GM18870 (cell line): ENCODE results near the gene HDDC3.

Experiments used
- ATAC-seq: cut with Tn5 transposase; IDR thresholded peaks from one replicate; pipeline ENCODE4 v1.9.1; 2021; ENCODE audit warnings: moderate library complexity; ENCODE audit not compliant: unreplicated experiment

HDDC3 gene

DNA sequence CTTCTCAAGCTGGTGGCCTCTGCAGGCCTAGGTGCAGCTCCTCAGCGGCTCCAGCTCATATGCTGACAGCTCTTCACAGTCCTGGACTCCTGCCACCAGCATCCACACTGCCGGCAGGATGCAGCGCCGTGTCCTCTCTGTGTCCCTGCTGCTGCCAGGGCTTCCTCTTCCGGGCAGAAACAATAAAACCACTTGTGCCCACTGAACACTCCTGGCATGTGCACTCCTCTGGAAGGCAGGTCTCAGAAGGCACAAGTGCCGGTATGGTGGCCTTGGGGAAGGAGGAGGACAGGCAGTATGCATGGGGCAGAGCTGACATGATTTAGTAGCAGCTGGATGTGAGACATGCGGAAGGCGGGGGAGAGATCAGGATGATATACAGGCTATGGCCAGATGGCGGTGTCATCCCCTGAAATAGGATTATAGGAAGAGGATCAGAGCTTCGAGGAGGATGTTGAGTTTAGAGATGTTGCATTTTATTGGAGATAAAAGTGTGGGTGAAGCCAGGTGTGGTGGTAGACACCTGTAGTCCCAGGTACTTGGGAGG lies 36.7 kb downstream of the HDDC3 start:
- no peak for ATAC-seq

DNA sequence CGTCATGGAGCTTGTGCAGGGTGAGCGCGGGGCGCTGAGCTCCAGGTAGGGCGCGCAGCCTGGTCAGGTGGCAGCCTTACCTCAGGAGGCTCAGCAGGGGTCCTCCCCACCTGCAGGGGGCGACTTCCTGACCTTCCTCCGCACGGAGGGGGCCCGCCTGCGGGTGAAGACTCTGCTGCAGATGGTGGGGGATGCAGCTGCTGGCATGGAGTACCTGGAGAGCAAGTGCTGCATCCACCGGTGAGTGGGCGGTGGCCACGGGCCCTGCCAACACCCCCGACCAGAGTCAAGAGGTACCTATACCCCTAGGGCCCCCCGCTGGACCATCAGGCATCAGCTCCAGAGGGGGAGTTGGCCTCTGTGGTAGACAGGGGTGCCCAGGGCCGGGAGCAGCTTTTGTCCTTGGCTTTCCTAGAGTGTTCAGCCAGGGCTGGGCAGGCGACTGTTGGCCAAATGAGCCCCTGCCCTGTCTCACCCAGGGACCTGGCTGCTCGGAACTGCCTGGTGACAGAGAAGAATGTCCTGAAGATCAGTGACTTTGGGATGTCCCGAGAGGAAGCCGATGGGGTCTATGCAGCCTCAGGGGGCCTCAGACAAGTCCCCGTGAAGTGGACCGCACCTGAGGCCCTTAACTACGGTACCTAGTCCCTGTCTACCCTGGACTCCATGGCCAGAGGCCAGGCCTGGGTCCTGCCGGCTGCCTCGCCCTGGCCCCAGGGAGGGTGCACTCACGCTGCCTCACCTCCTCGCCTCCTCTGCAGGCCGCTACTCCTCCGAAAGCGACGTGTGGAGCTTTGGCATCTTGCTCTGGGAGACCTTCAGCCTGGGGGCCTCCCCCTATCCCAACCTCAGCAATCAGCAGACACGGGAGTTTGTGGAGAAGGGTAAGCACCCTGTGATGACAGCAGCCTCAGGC lies 38.9 kb downstream of the HDDC3 start:
- no peak for ATAC-seq

DNA sequence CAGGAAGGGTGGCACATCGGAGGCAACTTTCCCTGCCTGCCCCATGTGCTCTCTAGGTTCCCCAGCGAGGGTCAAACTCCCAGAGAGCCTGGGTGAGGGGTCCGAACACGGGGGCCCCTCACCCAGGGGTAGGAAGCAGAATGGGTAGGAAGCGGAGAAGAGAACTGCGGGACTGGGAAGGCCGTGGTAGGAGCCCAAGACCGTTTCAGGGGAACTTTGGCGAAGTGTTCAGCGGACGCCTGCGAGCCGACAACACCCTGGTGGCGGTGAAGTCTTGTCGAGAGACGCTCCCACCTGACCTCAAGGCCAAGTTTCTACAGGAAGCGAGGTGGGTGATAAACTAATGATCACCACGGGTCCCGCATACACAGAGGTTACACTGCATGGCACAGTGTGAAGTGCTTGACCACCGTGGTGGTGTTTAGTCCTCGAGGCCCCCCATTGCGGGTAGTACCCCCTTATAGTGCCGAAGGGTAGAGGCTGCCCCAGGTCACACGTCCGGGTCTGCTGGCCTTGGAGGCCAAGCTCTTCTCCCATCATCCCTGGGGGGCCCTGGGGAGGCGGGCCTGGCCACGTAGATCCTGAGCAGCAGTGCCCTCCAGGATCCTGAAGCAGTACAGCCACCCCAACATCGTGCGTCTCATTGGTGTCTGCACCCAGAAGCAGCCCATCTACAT lies 39.7 kb downstream of the HDDC3 start:
- no peak for ATAC-seq

- ATAC-seq, result no peak
Observed at GRCh38 chr15:90892023-90892422, 40.3 kb downstream of the HDDC3 start.

DNA sequence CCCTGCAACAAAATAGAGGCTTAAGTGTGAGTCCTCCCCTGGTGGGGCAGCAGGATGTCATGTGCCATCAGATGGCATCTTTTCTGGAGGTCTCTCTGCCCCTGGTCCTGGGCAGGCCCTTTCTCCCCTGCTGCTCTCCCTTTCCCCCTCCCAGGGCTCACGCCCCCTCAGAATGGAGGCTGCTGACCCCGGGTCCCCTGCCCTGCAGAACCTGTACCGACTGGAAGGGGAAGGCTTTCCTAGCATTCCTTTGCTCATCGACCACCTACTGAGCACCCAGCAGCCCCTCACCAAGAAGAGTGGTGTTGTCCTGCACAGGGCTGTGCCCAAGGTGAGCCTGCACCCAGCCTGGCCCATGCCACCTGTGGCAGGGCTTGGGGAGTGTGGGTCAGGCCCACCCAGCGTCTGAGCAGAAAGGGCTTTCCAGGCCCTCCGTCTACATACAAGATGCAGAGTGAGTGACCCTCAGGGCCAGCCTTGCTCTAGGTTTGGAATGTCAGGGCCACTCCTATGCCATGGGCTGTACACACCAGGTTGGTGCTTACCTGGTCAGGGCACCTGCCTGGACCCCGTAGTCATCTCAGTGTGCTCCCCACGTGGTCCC lies 40.9 kb downstream of the HDDC3 start:
- no peak for ATAC-seq

DNA sequence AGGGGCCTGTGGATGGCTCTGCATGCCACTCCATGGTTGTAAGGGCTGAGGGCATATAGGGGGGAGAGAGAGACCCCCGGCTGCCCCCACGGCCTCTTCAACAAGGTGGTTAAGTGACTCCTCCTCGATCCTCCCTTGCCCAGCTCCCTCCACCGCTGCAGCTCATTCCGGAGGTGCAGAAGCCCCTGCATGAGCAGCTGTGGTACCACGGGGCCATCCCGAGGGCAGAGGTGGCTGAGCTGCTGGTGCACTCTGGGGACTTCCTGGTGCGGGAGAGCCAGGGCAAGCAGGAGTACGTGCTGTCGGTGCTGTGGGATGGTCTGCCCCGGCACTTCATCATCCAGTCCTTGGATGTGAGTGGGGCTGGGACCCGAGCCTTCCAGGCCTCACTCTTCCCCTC lies 41.5 kb downstream of the HDDC3 start:
- no peak for ATAC-seq

DNA sequence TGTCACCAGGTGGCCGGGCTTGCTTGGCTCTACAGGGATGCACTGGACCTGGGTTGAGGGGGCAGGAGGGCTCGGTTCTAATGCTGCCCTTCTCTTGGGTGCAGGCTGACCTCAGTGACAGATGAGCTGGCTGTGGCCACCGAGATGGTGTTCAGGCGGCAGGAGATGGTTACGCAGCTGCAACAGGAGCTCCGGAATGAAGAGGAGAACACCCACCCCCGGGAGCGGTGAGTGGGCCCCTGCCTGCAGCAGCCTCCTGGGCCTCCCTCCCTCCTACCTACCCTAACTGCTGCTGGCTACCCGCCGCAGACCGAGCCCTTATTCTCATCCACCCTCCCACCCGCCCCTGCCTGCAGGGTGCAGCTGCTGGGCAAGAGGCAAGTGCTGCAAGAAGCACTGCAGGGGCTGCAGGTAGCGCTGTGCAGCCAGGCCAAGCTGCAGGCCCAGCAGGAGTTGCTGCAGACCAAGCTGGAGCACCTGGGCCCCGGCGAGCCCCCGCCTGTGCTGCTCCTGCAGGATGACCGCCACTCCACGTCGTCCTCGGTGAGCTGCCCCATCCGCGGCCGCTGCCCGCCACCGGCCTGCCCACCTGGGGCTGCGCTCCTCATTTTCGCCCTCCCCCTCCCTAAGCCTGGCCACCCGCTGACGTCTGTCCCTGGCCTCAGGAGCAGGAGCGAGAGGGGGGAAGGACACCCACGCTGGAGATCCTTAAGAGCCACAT lies 42.5 kb downstream of the HDDC3 start:
- ATAC-seq, result no peak

DNA sequence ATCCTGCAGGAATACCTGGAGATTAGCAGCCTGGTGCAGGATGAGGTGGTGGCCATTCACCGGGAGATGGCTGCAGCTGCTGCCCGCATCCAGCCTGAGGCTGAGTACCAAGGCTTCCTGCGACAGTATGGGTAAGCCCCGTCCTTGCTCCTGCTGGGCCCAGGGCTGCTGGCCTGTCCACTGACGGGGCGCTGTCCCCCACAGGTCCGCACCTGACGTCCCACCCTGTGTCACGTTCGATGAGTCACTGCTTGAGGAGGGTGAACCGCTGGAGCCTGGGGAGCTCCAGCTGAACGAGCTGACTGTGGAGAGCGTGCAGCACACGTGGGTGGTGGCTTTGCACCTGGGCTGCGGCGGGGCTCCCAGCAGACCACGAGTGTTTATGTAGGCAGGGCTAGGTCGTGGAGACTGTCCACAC lies 43.0 kb downstream of the HDDC3 start:
- no peak for ATAC-seq

DNA sequence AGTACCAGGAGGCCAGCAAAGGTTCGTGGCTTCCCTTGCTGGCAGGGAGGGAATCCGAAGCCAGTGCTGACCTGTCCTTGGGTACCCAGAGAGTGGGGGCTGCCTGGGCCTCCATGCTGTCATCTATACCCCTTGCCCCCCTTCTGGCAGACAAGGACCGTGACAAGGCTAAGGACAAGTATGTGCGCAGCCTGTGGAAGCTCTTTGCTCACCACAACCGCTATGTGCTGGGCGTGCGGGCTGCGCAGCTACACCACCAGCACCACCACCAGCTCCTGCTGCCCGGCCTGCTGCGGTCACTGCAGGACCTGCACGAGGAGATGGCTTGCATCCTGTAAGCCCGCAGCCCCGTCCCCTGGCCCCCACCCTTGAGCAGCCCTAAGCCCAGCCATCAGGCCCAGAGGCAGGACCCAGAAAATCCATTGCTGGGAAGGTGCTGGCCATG lies 45.3 kb downstream of the HDDC3 start:
- no peak for ATAC-seq

DNA sequence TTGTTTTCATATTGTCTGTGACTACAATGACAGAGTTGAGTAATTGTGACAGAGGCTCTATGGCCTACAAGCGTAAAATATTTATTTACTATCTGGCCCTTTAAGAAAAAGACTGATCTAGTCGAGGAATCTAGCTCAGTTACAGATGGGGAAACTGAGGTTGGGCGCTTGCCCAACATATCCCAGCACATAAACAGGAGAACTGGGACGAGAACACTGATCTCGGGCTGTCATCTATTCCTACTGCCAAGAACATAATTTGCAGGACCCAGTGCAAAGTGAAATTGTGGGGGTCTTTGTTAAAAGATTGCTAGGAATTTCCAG lies 46.1 kb downstream of the HDDC3 start:
- no peak for ATAC-seq

DNA sequence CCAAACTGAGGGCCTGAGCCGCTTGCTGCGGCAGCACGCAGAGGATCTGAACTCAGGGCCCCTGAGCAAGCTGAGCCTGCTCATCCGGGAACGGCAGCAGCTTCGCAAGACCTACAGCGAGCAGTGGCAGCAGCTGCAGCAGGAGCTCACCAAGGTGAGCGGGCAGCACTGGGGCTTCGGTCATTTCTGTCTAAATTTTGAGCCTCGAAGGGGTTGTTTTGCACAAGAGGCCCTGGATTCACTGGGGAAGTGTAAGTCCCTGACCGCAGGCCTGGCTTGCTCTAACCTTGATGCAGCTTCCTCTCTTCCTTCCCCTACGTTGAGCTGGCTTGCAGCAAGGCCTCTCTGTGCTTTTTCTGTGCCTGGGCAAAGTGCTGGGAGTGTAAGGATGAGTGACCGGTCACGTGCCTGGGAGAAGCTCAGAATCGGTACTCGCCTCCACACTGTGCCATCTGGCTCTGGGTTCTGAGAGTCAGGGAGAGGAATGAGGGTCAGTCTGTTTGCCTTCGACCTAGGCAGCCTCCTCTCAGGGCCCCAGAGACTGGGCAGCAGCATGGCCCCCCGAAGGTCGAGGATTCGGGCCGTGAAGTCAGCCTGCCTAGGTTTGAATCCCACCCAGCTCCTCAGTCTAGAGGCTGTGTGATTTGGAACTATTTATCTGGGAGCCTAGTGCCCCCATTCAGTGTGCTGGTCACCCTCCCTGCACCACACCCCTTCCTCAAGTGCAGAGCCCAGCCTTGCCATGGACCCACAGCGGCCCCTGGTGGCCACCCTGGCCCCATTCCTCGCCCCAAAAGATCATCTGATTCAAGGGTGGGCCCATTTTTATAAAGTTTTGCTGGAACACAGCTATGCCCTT lies 46.7 kb downstream of the HDDC3 start:
- ATAC-seq, result no peak

GRCh38 chr15:90884719-90885431 lies 47.5 kb downstream of the HDDC3 start:
- ATAC-seq, result no peak

DNA sequence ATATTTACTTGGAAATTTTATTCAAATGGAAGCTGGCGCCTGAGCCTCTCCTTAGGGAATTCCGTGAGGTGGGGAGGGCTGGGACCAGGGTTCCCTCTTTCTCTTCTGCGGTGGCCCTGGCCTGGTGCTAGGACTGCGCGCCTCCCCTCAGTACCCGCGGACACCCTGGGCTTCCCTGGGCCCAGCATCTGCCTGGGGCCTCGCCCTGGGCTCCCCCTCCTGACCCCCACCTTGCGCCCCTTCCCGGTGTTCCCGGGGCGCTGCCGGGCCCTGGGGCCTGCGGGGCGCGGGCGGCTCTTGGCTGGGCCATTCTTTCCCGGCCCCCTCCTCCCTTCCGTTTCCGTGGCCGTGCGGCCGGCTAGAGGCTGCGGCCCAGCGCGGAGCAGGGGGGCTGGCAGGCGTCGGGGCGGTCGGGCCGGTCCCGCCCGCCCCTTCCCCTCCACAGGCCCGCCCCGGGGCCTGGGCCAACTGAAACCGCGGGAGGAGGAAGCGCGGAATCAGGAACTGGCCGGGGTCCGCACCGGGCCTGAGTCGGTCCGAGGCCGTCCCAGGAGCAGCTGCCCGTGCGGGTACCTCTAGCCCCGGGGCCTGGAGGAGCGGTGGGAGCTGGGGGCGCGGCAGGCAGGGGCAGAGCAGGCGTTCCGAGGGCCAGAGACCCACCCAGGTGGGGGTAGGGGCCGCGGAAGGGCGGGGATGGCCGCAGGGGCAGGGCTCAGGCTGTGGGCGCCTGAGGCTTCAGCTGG lies 48.2 kb downstream of the HDDC3 start, which contains the start of gene FES:
TSS of gene FES (plus strand) at position 529 of the 743 bp plus-strand sequence. CDS start 542 bp downstream, outside the sequence.
- no peak for ATAC-seq

DNA sequence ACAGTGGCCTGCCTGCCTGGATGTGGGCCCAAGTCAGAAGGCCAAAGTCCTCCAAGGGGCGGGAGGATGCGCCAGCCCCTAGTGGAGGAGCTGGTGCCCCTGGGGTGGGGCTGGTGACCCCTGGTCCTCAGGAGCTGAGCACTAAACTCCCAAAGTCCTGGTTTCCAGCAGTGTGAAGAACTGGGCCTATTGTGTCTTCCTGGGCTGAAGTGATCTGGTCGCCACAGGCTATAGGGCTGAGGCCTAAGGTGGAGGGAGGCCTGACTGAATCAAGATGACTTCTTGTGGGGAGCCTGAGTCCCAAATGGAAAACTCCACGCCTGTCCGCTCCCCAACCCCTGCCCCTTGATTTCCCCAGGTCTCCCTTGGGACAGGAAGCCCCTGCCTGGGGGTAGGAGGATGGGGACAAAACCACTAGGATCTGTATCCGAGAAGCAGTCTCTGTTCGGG lies 48.8 kb downstream of the HDDC3 start:
- ATAC-seq, result no peak

- no peak for ATAC-seq
Observed at GRCh38 chr15:90882781-90883525, 49.4 kb downstream of the HDDC3 start.

GRCh38 chr15:90881978-90882721 lies 50.2 kb downstream of the HDDC3 start:
- ATAC-seq, result no peak
